ENCODE measurements around the gene PREX1. TPM values are rescaled to one million over a fixed set of nuclear protein-coding genes. Genes with fewer than 3 reads are reported as not detected.

PREX1 gene
- total RNA-seq, 1 experiment from 2014 or later = 20.0 TPM

DNA sequence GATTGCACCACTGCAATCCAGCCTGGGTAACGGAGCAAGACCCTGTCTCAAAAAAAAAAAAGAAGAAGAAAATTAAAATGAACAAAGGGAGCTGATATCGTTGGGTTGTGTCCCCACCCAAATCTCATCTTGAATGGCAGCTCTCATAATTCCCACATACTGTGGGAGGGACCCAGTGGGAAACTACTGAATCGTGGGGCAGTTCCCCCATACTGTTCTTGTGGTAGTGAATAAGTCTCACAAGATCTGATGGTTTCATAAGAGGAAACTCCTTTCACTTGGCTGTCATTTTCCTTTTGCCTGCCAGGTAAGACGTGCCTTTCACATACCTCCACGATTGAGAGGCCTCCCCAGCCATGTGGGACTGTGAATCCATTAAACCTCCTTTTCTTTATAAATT is 149.4 kb downstream of the PREX1 start:
- no peak for ATAC-seq
- DNase-seq (ENCODE audit: low read depth, low spot score) = no peak
- Histone ChIP-seq H3K27me3 (ENCODE audit: control insufficient read depth, insufficient read depth, low read length) (no peaks in the 10 kb centered on the region), H3K4me1 (ENCODE audit: control insufficient read depth, insufficient read depth, low read length) (no peaks in the 10 kb centered on the region), H3K9me3 (ENCODE audit: control insufficient read depth, insufficient read depth, low read depth, low read length) (no peaks in the 10 kb centered on the region), H3K36me3 (ENCODE audit: control insufficient read depth, insufficient read depth, low read length) (no peaks in the 10 kb centered on the region), H3K27ac (ENCODE audit: low read length) (no peak overlapping the region), H3K4me3 (ENCODE audit: low read depth in 2 of 2, low read length in 2 of 2) (no peak overlapping the region)
- TF ChIP-seq SIN3A (IDR thresholded peaks at IDR 0.05; ENCODE audit: borderline replicate concordance, insufficient read depth, low read depth, low read length) = no peak
- no peak for TF ChIP-seq POLR2AphosphoS5 (IDR thresholded peaks at IDR 0.05; ENCODE audit: low read depth, low read length)
- no peak for TF ChIP-seq TCF7L2 (IDR thresholded peaks at IDR 0.05; ENCODE audit: low read depth, low read length)
- TF ChIP-seq, protein P1, sequence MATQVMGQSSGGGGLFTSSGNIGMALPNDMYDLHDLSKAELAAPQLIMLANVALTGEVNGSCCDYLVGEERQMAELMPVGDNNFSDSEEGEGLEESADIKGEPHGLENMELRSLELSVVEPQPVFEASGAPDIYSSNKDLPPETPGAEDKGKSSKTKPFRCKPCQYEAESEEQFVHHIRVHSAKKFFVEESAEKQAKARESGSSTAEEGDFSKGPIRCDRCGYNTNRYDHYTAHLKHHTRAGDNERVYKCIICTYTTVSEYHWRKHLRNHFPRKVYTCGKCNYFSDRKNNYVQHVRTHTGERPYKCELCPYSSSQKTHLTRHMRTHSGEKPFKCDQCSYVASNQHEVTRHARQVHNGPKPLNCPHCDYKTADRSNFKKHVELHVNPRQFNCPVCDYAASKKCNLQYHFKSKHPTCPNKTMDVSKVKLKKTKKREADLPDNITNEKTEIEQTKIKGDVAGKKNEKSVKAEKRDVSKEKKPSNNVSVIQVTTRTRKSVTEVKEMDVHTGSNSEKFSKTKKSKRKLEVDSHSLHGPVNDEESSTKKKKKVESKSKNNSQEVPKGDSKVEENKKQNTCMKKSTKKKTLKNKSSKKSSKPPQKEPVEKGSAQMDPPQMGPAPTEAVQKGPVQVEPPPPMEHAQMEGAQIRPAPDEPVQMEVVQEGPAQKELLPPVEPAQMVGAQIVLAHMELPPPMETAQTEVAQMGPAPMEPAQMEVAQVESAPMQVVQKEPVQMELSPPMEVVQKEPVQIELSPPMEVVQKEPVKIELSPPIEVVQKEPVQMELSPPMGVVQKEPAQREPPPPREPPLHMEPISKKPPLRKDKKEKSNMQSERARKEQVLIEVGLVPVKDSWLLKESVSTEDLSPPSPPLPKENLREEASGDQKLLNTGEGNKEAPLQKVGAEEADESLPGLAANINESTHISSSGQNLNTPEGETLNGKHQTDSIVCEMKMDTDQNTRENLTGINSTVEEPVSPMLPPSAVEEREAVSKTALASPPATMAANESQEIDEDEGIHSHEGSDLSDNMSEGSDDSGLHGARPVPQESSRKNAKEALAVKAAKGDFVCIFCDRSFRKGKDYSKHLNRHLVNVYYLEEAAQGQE (IDR thresholded peaks at IDR 0.05; ENCODE audit: insufficient read depth in 1 of 2, low read depth in 2 of 2, low read length in 1 of 2) = no peak
- no peak for TF ChIP-seq CTCF (IDR thresholded peaks at IDR 0.05)
- no TSS peak for BruUV-seq (replicated peaks)
- ChIA-PET CTCF (no interaction called here), POLR2A (no interaction called here)
- in situ Hi-C loops (cut with HindIII; ENCODE audit: low pct_unique_long_range_greater_than_20kb, low sequenced_read_pairs) = no loop called here
- intact Hi-C loops (cut with micrococcal nuclease; ENCODE audit: unreplicated experiment) = no loop called here

GRCh38 chr20:48676795-48677460 is 150.9 kb downstream of the PREX1 start:
- no peaks in the 10 kb centered on the region for H3K36me3 ChIP-seq (ENCODE audit: control insufficient read depth, insufficient read depth, low read length)
- H3K4me1 ChIP-seq (ENCODE audit: control insufficient read depth, insufficient read depth, low read length) = no peaks in the 10 kb centered on the region
- ChIA-PET CTCF (interaction anchor here (0.6 kb wide), 1 partner anchor 882 kb away, joined by 9 read pairs; no protein-coding TSS in a partner anchor), POLR2A (no interaction called here)
- no peaks in the 10 kb centered on the region for H3K27me3 ChIP-seq (ENCODE audit: control insufficient read depth, insufficient read depth, low read length)
- BruUV-seq (replicated peaks) = no TSS peak
- H3K4me3 ChIP-seq (ENCODE audit: low read depth in 2 of 2, low read length in 2 of 2) = no peak overlapping the region
- intact Hi-C loops (cut with micrococcal nuclease; ENCODE audit: unreplicated experiment) (no loop called here), in situ Hi-C loops (cut with HindIII; ENCODE audit: low pct_unique_long_range_greater_than_20kb, low sequenced_read_pairs) (no loop called here)
- DNase-seq (ENCODE audit: low read depth, low spot score) (no peak), ATAC-seq (no peak)
- no peak overlapping the region for H3K27ac ChIP-seq (ENCODE audit: low read length)
- no peaks in the 10 kb centered on the region for H3K9me3 ChIP-seq (ENCODE audit: control insufficient read depth, insufficient read depth, low read depth, low read length)
- no peak for TF ChIP-seq POLR2AphosphoS5 (IDR thresholded peaks at IDR 0.05; ENCODE audit: low read depth, low read length)
- no peak for TF ChIP-seq SIN3A (IDR thresholded peaks at IDR 0.05; ENCODE audit: borderline replicate concordance, insufficient read depth, low read depth, low read length)
- TF ChIP-seq, protein P1 (IDR thresholded peaks at IDR 0.05; ENCODE audit: insufficient read depth in 1 of 2, low read depth in 2 of 2, low read length in 1 of 2) = no peak

Data from Panc1 (cell line).